Measurements from ENCODE around the gene ATXN7L1. TPM values are rescaled to one million over a fixed set of nuclear protein-coding genes. Genes with fewer than 3 reads are reported as not detected.

The ATXN7L1 gene
- total RNA-seq, 3 donors from 2014 or later = 19.7 to 29.5 (median 26.0) TPM

DNA sequence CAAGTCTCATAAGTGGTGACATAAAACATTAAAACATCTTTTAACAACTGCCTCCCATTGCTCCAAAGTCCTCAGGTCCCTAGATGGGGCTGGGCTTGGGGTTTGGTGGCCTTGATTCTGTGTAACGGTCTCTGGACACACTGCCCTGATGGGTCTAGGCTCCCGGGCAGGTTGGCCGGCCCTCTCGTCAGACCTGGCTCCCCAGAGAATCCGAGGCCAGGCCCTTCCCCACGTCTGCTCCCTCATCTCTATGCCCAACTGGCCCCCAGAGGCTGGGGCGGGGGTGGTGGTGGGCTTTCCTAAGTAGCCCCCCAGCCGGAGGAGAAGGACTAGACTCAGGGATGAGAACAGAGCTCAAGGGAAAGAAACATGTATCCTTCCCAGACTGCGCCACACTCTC, 263.6 kb downstream of the ATXN7L1 start:
- Histone ChIP-seq H3K9me3 (no peaks in the 10 kb centered on the region), H3K4me3 (no peak overlapping the region), H3K36me3 (ENCODE audit: low read depth) (no peaks in the 10 kb centered on the region), H3K4me1 (ENCODE audit: low read depth) (no peaks in the 10 kb centered on the region)
- no peak for DNase-seq
- intact Hi-C loops (cut with DNase I, micrococcal nuclease) = no loop called here
- ATAC-seq = no peak
- no peak for TF ChIP-seq CTCF (IDR thresholded peaks at IDR 0.05)

DNA sequence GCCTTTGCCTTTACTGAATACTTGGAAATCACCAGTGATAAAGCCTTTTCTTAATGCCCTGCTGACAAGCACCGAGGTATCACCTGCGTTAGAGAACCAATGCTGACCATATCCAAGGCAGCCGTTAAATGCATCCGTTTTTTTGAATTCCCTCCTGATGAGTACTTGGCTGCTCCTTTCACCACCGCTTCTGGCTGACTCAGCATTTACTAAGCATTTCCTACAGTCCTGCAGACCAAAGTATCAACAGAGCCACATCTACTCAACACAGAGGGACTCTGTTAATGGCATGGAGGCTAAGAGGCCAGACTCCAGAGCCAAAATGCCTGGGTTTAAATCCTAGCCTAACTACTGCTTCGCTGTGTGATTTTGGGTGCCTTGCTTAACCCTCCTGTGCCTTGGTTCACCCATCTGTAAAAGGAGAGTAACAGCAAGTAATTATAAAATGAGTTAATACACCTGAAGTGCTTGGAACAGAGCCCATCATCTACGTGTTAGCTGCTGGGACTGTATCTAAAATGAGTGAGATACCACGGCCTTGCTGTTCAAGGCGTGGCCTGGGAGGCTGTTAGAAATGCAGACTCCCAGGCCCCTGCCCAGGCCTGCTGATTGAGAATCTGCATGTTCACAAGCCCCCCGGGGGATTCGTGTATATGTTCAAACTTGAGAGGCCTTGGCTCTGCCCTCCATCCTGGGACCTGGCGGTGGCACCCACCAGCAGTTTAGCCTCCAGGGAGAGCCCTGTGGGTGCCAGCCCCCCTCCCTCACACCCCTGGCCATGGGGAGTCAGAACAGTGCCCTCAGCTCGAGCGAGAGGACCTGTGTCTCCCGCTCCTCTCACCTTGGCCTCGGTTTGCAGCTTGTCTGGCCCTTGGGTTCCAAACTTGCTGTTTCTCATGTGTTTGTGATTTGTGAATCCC, 264.3 kb downstream of the ATXN7L1 start:
- intact Hi-C loops (cut with DNase I, micrococcal nuclease) = no loop called here
- no peaks in the 10 kb centered on the region for H3K9me3 ChIP-seq
- H3K36me3 ChIP-seq (ENCODE audit: low read depth) = no peaks in the 10 kb centered on the region
- DNase-seq (no peak), ATAC-seq (no peak)
- H3K4me1 ChIP-seq (ENCODE audit: low read depth) = no peaks in the 10 kb centered on the region
- TF ChIP-seq CTCF (IDR thresholded peaks at IDR 0.05) = no peak
- no peak overlapping the region for H3K4me3 ChIP-seq

DNA sequence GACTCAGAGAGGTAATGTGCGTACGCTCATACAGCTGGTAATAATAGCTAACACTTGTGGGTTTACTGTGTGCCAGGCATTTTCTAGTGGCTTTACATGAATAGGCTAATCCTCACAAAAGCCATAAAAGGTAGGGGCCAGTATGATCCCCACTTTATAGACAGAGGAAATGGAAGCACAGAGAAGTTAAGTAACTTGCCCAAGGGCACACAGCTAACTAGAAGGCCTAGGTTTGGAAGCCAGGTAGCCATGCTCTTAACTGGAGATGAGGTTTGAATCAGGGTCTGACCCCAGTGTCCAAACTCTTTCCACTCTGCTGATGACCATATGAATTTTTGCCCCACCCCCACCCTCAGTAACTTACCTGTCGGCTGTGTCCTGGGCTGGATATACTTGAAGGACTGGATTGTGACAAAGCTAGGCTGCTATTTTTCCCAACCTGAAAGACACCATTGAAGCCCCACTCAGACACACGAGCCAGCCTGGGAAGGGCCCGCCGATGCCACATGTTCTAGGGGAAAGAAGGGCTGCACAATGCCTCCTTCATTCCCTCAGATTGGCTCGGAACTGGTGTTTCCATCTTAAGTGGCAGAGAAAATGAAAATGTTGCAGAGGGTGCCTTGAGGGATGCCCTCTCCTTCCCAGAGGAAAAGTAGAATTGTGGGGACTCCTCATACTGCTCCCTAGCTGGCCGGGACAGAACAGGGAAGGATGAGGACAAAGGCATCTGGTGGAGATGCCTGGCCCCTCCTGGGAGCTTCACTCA, 266.1 kb downstream of the ATXN7L1 start:
- no peak overlapping the region for H3K4me3 ChIP-seq
- no peaks in the 10 kb centered on the region for H3K36me3 ChIP-seq (ENCODE audit: low read depth)
- no peak for DNase-seq
- H3K4me1 ChIP-seq (ENCODE audit: low read depth) = no peaks in the 10 kb centered on the region
- ATAC-seq = no peak
- no peak for TF ChIP-seq CTCF (IDR thresholded peaks at IDR 0.05)
- H3K9me3 ChIP-seq = no peaks in the 10 kb centered on the region
- intact Hi-C loops (cut with DNase I, micrococcal nuclease) = no loop called here

DNA sequence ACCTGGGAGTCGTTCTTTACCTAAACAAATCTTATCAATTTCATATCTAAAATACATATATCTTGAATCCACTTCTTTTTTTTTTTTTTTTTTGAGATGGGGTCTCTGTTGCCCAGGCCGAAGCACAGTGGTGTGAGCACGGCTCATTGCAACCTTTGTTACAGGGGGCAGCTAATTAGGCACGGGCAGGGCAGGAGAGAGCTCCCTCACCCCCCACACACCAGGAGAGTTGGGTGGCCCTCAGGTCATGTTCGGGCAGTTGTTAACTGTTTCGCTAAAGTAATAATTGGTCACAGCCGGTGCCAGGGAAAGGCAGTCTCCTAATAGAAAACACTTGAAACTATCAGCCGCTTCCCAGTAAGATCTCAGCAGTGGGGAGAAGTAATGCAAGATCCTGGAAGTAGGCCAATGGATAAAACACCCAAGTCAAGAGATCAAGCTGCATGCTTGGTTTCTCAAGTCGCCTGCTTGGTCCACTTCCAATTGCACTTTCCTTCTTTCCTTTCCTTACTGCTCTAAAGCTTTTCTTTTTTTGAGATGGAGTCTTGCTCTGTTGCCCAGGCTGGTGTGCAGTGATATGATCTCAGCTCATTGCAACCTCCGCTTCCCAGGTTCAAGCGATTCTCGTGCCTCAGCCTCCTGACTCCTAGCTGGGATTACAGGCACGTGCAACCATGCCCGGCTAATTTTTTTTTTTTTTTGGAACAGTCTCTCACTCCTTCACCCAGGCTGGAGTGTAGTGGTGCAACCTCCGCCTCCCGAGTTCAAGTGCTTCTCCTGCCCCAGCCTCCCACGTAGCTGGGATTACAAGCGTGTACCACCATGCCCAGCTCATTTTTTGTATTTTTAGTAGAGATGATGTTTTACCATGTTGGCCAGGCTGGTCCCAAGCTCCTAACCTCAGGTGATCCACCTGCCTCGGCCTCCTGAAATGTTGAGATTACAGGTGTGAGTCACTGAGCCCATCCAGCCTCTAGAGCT, 273.8 kb downstream of the ATXN7L1 start:
- ATAC-seq = no peak
- no peak for TF ChIP-seq CTCF (IDR thresholded peaks at IDR 0.05)
- intact Hi-C loops (cut with DNase I, micrococcal nuclease) = no loop called here
- DNase-seq = no peak
- Histone ChIP-seq H3K4me1 (ENCODE audit: low read depth) (no peaks in the 10 kb centered on the region), H3K9me3 (no peaks in the 10 kb centered on the region), H3K36me3 (ENCODE audit: low read depth) (no peaks in the 10 kb centered on the region), H3K4me3 (no peak overlapping the region)

Data from mucosa of descending colon (tissue), 3 donors.